Measurements from ENCODE around the gene MARS1.

DNA sequence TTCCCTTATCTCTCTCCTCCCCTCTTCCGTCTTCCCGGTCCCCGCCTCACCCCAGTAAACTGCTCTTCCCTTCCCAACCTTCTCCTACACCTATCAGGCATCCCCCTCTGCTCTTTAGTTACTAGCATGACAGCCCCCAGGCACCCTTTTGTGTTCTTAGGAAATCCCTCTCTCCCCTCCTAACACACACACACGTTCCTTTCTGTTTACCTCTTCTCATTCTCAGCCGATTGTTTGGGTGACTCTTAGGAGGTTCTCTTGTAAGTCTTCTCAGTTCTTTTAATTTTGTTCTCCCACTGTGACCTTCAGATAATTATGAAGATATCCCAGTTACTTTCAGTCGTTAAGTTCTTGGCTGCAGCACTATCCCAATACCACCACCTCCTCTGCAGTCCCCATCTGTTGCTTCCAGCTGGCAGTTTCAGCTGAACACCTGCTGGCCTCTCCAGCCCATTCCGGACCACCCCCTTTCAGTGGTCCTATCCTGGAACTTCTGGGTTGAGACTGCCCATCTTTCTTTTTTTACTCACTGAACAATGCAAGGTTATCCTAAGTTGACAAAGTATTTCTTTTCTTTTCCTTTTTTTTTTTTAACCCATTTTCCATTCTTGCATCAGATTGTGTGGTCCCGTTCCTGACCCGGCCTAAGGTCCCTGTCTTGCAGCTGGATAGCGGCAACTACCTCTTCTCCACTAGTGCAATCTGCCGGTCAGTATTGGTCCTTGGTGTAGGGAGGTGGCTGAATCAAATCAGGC is 711 bp downstream of the MARS1 start:
- TF ChIP-seq, protein P1, sequence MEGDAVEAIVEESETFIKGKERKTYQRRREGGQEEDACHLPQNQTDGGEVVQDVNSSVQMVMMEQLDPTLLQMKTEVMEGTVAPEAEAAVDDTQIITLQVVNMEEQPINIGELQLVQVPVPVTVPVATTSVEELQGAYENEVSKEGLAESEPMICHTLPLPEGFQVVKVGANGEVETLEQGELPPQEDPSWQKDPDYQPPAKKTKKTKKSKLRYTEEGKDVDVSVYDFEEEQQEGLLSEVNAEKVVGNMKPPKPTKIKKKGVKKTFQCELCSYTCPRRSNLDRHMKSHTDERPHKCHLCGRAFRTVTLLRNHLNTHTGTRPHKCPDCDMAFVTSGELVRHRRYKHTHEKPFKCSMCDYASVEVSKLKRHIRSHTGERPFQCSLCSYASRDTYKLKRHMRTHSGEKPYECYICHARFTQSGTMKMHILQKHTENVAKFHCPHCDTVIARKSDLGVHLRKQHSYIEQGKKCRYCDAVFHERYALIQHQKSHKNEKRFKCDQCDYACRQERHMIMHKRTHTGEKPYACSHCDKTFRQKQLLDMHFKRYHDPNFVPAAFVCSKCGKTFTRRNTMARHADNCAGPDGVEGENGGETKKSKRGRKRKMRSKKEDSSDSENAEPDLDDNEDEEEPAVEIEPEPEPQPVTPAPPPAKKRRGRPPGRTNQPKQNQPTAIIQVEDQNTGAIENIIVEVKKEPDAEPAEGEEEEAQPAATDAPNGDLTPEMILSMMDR (IDR thresholded peaks at IDR 0.05; ENCODE audit: low read depth, low read length), result no peak
- TF ChIP-seq EZH2phosphoT487 (IDR thresholded peaks at IDR 0.05; ENCODE audit: low read depth), result no peak

All from OCI-LY3 (cell line).